ENCODE results near the gene SMARCC2.

The SMARCC2 gene

GRCh38 chr12:56152132-56152755, 37.0 kb downstream of the SMARCC2 start, which contains the start of gene MYL6B:
MYL6B (plus strand) TSS chr12:56152587; CDS start chr12:56153919, 1,332 bp downstream.
- peak; percentile 91 for DNase-seq (ENCODE audit: low spot score)

GRCh38 chr12:56151672-56152131, 37.6 kb downstream of the SMARCC2 start:
- DNase-seq (ENCODE audit: low spot score), result no peak

GRCh38 chr12:56150563-56150962, 38.7 kb downstream of the SMARCC2 start:
- DNase-seq (ENCODE audit: low spot score), result no peak

GRCh38 chr12:56146492-56147460, 42.5 kb downstream of the SMARCC2 start:
- DNase-seq (ENCODE audit: low spot score), result no peak

GRCh38 chr12:56145217-56145616, 44.1 kb downstream of the SMARCC2 start:
- no peak for DNase-seq (ENCODE audit: low spot score)

- no peak for DNase-seq (ENCODE audit: low spot score)
Observed at GRCh38 chr12:56143870-56144269, 45.4 kb downstream of the SMARCC2 start.

- no peak for DNase-seq (ENCODE audit: low spot score)
Observed at GRCh38 chr12:56143217-56143616, 46.1 kb downstream of the SMARCC2 start.

GRCh38 chr12:56141946-56142784, 47.1 kb downstream of the SMARCC2 start:
- no peak for DNase-seq (ENCODE audit: low spot score)

GRCh38 chr12:56137853-56138571, 51.3 kb downstream of the SMARCC2 start:
- DNase-seq (ENCODE audit: low spot score), result no peak

- no peak for DNase-seq (ENCODE audit: low spot score)
Observed at GRCh38 chr12:56134897-56135296, 54.4 kb downstream of the SMARCC2 start.

GRCh38 chr12:56130876-56131275, 58.4 kb downstream of the SMARCC2 start:
- no peak for DNase-seq (ENCODE audit: low spot score)

GRCh38 chr12:56129942-56130495, 59.3 kb downstream of the SMARCC2 start:
- no peak for DNase-seq (ENCODE audit: low spot score)

- no peak for DNase-seq (ENCODE audit: low spot score)
Observed at GRCh38 chr12:56129206-56129941, 59.9 kb downstream of the SMARCC2 start.

- no peak for DNase-seq (ENCODE audit: low spot score)
Observed at GRCh38 chr12:56128670-56129205, 60.5 kb downstream of the SMARCC2 start.

- peak; percentile 100 for DNase-seq (ENCODE audit: low spot score)
Observed at GRCh38 chr12:56127888-56128669, 61.2 kb downstream of the SMARCC2 start, which contains the start of gene ESYT1. ESYT1 (plus strand) TSS chr12:56128267; CDS start chr12:56128320, 53 bp downstream.

- no peak for DNase-seq (ENCODE audit: low spot score)
Observed at GRCh38 chr12:56127485-56127887, 61.8 kb downstream of the SMARCC2 start.

- DNase-seq (ENCODE audit: low spot score), result no peak
Observed at GRCh38 chr12:56126732-56127239, 62.5 kb downstream of the SMARCC2 start.

- DNase-seq (ENCODE audit: low spot score), result no peak
Observed at GRCh38 chr12:56124133-56124532, 65.2 kb downstream of the SMARCC2 start.

- no peak for DNase-seq (ENCODE audit: low spot score)
Observed at GRCh38 chr12:56122637-56123036, 66.6 kb downstream of the SMARCC2 start.
